K562 (cell line): ENCODE measurements around the gene C6orf62. TPM values are rescaled to one million over a fixed set of nuclear protein-coding genes. Genes with fewer than 3 reads are reported as not detected.

Experiments used
- BCLAF1 ChIP-seq, 2 experiments: fragments of 450-650 bp in 1 of 2; IDR thresholded peaks; 2 replicates each; pipeline ENCODE4 v1.6.1; 2011 to 2017; ENCODE audit warnings: low read depth in 2 of 2, antibody characterized with exemption in 1 of 2, borderline replicate concordance in 1 of 2, low read length in 1 of 2, mild to moderate bottlenecking in 1 of 2, mixed read lengths in 1 of 2; ENCODE audit not compliant: control insufficient read depth in 1 of 2
- C11orf30 ChIP-seq: fragments of 450-650 bp; IDR thresholded peaks from 2 replicates; pipeline ENCODE4 v1.6.1; 2016; ENCODE audit warnings: low read depth, mild to moderate bottlenecking
- CGGBP1 ChIP-seq: fragments of 250-450 bp; sonication (Bioruptor Pico); IDR thresholded peaks from 2 replicates; pipeline ENCODE4 v1.9.0; 2021; ENCODE audit warnings: mild to moderate bottlenecking
- HMGXB4 ChIP-seq: sonication (generic); formaldehyde crosslinking; IDR thresholded peaks from 2 replicates; pipeline ENCODE4 v1.8.1; 2023; ENCODE audit warnings: mild to moderate bottlenecking, missing genetic modification reagents
- HNRNPLL ChIP-seq: fragments of 200-400 bp; formaldehyde crosslinking; IDR thresholded peaks from 2 replicates; pipeline ENCODE4 v1.6.1; 2017; ENCODE audit warnings: low read length, low read depth, mild to moderate bottlenecking; ENCODE audit not compliant: poor library complexity, severe bottlenecking
- KDM4B ChIP-seq, 2 experiments: fragments of 450-650 bp in 1 of 2; sonication (generic) in 1 of 2; IDR thresholded peaks; 2 replicates each; pipeline ENCODE4 v1.6.1; 2016 to 2017; ENCODE audit warnings: borderline replicate concordance in 2 of 2, antibody characterized with exemption in 1 of 2, low read depth in 1 of 2, mild to moderate bottlenecking in 1 of 2
- MECOM ChIP-seq: fragments of 250-450 bp; sonication (Bioruptor Pico); IDR thresholded peaks from 2 replicates; pipeline ENCODE4 v1.8.0; 2022; ENCODE audit warnings: inconsistent platforms
- NR2F6 ChIP-seq: fragments of 450-650 bp; formaldehyde crosslinking; IDR thresholded peaks from 2 replicates; pipeline ENCODE4 v1.4.0; 2020; ENCODE audit warnings: mild to moderate bottlenecking
- PHB ChIP-seq: fragments of 250-450 bp; sonication (Bioruptor Pico); IDR thresholded peaks from 2 replicates; pipeline ENCODE4 v1.5.0; 2021
- PHB2 ChIP-seq: fragments of 450-650 bp; IDR thresholded peaks from 2 replicates; pipeline ENCODE4 v1.6.1; 2017; ENCODE audit warnings: low read depth
- PRPF4 ChIP-seq: fragments of 200-400 bp; formaldehyde crosslinking; IDR thresholded peaks from one replicate; pipeline ENCODE4 v1.6.1; 2017; ENCODE audit warnings: low read length, low read depth, mild to moderate bottlenecking; ENCODE audit not compliant: insufficient read depth, poor library complexity, severe bottlenecking
- SIRT6 ChIP-seq: IDR thresholded peaks from one replicate; pipeline ENCODE4 v1.6.1; 2012; ENCODE audit warnings: low read depth, mild to moderate bottlenecking, control low read depth, inconsistent platforms, low read length, moderate library complexity
- SMAD3 ChIP-seq: fragments of 450-650 bp; formaldehyde crosslinking; conservative IDR thresholded peaks from 2 replicates; pipeline ENCODE4 v1.4.0; 2020; ENCODE audit warnings: mild to moderate bottlenecking
- SMARCC2 ChIP-seq: fragments of 450-650 bp; IDR thresholded peaks from 2 replicates; pipeline ENCODE4 v1.6.1; 2017; ENCODE audit warnings: antibody characterized with exemption, moderate library complexity, mild to moderate bottlenecking, low read depth
- STAG1 ChIP-seq: sonication (generic); formaldehyde crosslinking; IDR thresholded peaks from 2 replicates; pipeline ENCODE4 v1.5.0; 2020; ENCODE audit warnings: missing genetic modification reagents, borderline replicate concordance
- TAF7 ChIP-seq: fragments of 450-650 bp; IDR thresholded peaks from 2 replicates; pipeline ENCODE4 v1.6.1; 2016; ENCODE audit warnings: missing genetic modification characterization, missing compliant biosample characterization
- THAP12 ChIP-seq: fragments of 250-450 bp; sonication (Bioruptor Pico); IDR thresholded peaks from 2 replicates; pipeline ENCODE4 v1.9.0; 2021; ENCODE audit warnings: mild to moderate bottlenecking, inconsistent platforms
- ZFP1 ChIP-seq: fragments of 450-650 bp; formaldehyde crosslinking; IDR thresholded peaks from 2 replicates; pipeline ENCODE4 v1.4.0; 2020; ENCODE audit warnings: mild to moderate bottlenecking, mixed read lengths
- ZNF121 ChIP-seq: sonication (generic); formaldehyde crosslinking; conservative IDR thresholded peaks from 2 replicates; pipeline ENCODE4 v1.8.0; 2022; ENCODE audit warnings: missing genetic modification reagents
- ZNF41 ChIP-seq: fragments of 250-450 bp; sonication (Bioruptor Pico); conservative IDR thresholded peaks from 2 replicates; pipeline ENCODE4 v1.4.0; 2020; ENCODE audit warnings: mild to moderate bottlenecking
- polyA plus RNA-seq, 8 experiments: library from polyadenylated mRNA; depleted of rRNA in 4 of 8; stranded (reverse) in 5 of 8; unstranded in 3 of 8; fragments of >200 nt; fragmentation: Nextera tagmentation in 2 of 8; fragmentation: Illumina TruSeq in 1 of 8; extraction: Ambion mirVana in 2 of 8; extraction: Trizol in 1 of 8; gene quantifications; 2 replicates each; pipeline versions ENCODE4 v1.2.1 to v1.2.3, GENCODE V29; 2011 to 2014; ENCODE audit warnings: inconsistent platforms in 1 of 8, missing spikeins in 1 of 8
- total RNA-seq, 7 experiments: library from RNA; depleted of rRNA in 6 of 7; stranded (reverse); fragments of >200 nt in 6 of 7; fragmentation: Illumina TruSeq in 2 of 7; extraction: Trizol in 2 of 7; gene quantifications; 2 replicates each; pipeline versions ENCODE4 v1.2.1 to v1.2.3, GENCODE V29; 2011 to 2021; ENCODE audit warnings: low replicate concordance in 1 of 7

The C6orf62 gene
- total and polyA plus RNA-seq, 9 of the 15 experiments (the other 6 are each of a cell fraction or from before 2014, with no cell fraction given), result 48.5 to 579 (median 111) TPM

GRCh38 chr6:24721461-24722215 lies 2.7 kb upstream of the C6orf62 start (continued):
- TF ChIP-seq HMGXB4 (CRISPR knock-in tag) (peak; percentile 94), SMARCC2 (0 out of 2 replicates have a peak, but pooled peaks have one; percentile 11), SIRT6 (no peak), MECOM (peak; percentile 72; the same call in 1 of the 2 replicates), PHB (CRISPR knock-in tag) (no peak), ZFP1 (CRISPR knock-in tag) (no peak), NR2F6 (CRISPR knock-in tag) (no peak), ZNF121 (CRISPR knock-in tag) (peak; percentile 66; the same call in 1 of the 2 replicates), SMAD3 (0 out of 2 replicates have a peak, but pooled peaks have one; percentile 32), PRPF4 (no peak), THAP12 (CRISPR knock-in tag) (peak; percentile 39; the same call in 1 of the 2 replicates), TAF7 (tag) (peak; percentile 70), HNRNPLL (peak; percentile 57), PHB2 (no peak), KDM4B (IDR thresholded peaks at IDR 0.05; ENCODE audit: borderline replicate concordance in 2 of 2, low read depth in 1 of 2) (peak in 1 of 2 experiments; percentile 69; a peak in 2 of 4 replicates), STAG1 (CRISPR knock-in tag) (no peak), C11orf30 (0 out of 2 replicates have a peak, but pooled peaks have one; percentile 3), ZNF41 (CRISPR knock-in tag) (peak; percentile 53), CGGBP1 (no peak; the same call in 1 of the 2 replicates), BCLAF1 (IDR thresholded peaks at IDR 0.05; ENCODE audit: borderline replicate concordance in 1 of 2, control insufficient read depth in 1 of 2, low read depth in 2 of 2, low read length in 1 of 2) (no peak)
